Measurements from ENCODE around the gene FITM1. TPM values are rescaled to one million over a fixed set of nuclear protein-coding genes. Genes with fewer than 3 reads are reported as not detected.

The FITM1 gene
- total RNA-seq, 2 donors from 2014 or later, result 74.3 to 180 TPM

DNA sequence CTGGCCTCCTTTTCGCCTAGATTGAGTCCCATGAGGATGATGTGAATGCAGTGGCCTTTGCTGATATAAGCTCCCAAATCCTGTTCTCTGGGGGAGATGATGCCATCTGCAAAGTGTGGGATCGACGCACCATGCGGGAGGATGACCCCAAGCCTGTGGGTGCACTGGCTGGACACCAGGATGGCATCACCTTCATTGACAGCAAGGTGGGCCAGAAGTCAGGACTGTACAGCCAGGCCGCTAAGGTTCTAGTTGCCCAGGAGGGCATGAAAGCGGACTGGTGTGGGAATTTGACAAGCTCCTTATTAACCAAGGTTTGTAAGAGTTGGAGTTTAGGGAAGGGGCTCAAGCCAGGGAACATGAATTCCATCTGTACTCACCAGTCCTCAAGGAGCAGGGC, 10.8 kb upstream of the FITM1 start:
- H3K36me3 ChIP-seq, result peaks cover 66% of the 10 kb centered on the region
- DNase-seq (ENCODE audit: low spot score), result no peak
- peaks cover 0 to 18% of the 10 kb centered on the region in 2 donors for H3K4me1 ChIP-seq
- no peaks in the 10 kb centered on the region for H3K27me3 ChIP-seq
- TF ChIP-seq, protein P1, sequence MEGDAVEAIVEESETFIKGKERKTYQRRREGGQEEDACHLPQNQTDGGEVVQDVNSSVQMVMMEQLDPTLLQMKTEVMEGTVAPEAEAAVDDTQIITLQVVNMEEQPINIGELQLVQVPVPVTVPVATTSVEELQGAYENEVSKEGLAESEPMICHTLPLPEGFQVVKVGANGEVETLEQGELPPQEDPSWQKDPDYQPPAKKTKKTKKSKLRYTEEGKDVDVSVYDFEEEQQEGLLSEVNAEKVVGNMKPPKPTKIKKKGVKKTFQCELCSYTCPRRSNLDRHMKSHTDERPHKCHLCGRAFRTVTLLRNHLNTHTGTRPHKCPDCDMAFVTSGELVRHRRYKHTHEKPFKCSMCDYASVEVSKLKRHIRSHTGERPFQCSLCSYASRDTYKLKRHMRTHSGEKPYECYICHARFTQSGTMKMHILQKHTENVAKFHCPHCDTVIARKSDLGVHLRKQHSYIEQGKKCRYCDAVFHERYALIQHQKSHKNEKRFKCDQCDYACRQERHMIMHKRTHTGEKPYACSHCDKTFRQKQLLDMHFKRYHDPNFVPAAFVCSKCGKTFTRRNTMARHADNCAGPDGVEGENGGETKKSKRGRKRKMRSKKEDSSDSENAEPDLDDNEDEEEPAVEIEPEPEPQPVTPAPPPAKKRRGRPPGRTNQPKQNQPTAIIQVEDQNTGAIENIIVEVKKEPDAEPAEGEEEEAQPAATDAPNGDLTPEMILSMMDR (IDR thresholded peaks at IDR 0.05), result no peak
- no peak overlapping the region for H3K27ac ChIP-seq
- no peaks in the 10 kb centered on the region for H3K9me3 ChIP-seq
- no peak overlapping the region for H3K4me3 ChIP-seq

DNA sequence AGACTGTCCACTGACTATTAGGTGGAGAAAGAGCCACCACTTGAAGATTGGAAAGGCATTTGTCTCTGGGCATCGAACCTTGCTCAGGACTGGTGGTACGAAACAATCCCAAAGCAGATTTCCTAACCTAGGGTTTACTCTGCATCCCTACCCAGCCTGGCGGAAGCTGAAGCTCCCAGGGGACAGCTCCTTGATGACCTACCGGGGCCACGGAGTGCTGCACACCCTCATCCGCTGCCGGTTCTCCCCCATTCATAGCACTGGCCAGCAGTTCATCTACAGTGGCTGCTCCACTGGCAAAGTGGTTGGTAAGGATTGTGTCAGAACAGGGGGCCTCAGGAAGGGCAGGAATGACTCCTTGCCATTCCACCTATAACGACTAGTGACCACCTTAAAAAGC, 9.2 kb upstream of the FITM1 start:
- Histone ChIP-seq H3K4me1 (peaks cover 0 to 9% of the 10 kb centered on the region in 2 donors), H3K4me3 (no peak overlapping the region), H3K27ac (no peak overlapping the region), H3K27me3 (no peaks in the 10 kb centered on the region), H3K9me3 (no peaks in the 10 kb centered on the region), H3K36me3 (peaks cover 66% of the 10 kb centered on the region)
- TF ChIP-seq, protein P1 (IDR thresholded peaks at IDR 0.05), result no peak
- DNase-seq (ENCODE audit: low spot score), result no peak

DNA sequence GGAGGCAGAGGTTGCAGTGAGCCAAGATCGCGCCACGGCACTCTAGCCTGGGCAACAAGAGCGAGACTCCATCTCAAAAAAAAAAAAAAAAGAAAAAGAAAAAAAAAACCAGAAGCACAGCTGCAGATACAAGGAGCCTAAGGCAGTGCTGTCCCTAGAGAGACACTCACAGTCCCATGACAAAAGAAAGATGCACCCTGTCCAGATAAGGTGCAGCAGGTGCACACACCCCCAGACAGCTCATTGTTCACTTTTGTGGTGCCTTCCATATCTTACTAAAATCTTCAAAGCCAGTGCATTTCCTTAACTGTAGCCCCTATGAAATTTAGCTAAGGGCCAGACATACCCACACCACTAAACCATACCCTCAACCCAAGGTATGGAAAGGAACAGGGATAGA, 8.0 kb upstream of the FITM1 start:
- no peak for DNase-seq (ENCODE audit: low spot score)
- no peaks in the 10 kb centered on the region for H3K9me3 ChIP-seq
- no peaks in the 10 kb centered on the region for H3K4me1 ChIP-seq
- no peaks in the 10 kb centered on the region for H3K27me3 ChIP-seq
- H3K36me3 ChIP-seq, result peaks cover 60% of the 10 kb centered on the region
- TF ChIP-seq, protein P1 (IDR thresholded peaks at IDR 0.05), result no peak
- H3K4me3 ChIP-seq, result no peak overlapping the region
- no peak overlapping the region for H3K27ac ChIP-seq

DNA sequence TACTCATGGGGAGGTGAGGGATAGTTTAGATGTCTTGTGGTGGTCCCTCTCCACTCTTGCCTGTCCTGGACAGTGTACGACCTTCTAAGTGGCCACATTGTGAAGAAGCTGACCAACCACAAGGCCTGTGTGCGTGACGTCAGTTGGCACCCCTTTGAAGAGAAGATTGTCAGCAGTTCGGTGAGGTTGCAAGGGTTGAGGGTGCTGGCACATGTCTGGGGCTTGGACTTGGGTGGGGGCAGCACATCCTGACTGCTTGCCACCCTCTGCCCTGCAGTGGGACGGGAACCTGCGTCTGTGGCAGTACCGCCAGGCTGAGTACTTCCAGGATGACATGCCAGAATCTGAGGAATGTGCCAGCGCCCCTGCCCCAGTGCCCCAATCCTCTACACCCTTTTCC, 7.6 kb upstream of the FITM1 start:
- DNase-seq (ENCODE audit: low spot score), result no peak
- no peaks in the 10 kb centered on the region for H3K9me3 ChIP-seq
- TF ChIP-seq, protein P1 (IDR thresholded peaks at IDR 0.05), result no peak
- H3K27me3 ChIP-seq, result no peaks in the 10 kb centered on the region
- no peak overlapping the region for H3K4me3 ChIP-seq
- H3K27ac ChIP-seq, result no peak overlapping the region
- peaks cover 56% of the 10 kb centered on the region for H3K36me3 ChIP-seq
- no peaks in the 10 kb centered on the region for H3K4me1 ChIP-seq

DNA sequence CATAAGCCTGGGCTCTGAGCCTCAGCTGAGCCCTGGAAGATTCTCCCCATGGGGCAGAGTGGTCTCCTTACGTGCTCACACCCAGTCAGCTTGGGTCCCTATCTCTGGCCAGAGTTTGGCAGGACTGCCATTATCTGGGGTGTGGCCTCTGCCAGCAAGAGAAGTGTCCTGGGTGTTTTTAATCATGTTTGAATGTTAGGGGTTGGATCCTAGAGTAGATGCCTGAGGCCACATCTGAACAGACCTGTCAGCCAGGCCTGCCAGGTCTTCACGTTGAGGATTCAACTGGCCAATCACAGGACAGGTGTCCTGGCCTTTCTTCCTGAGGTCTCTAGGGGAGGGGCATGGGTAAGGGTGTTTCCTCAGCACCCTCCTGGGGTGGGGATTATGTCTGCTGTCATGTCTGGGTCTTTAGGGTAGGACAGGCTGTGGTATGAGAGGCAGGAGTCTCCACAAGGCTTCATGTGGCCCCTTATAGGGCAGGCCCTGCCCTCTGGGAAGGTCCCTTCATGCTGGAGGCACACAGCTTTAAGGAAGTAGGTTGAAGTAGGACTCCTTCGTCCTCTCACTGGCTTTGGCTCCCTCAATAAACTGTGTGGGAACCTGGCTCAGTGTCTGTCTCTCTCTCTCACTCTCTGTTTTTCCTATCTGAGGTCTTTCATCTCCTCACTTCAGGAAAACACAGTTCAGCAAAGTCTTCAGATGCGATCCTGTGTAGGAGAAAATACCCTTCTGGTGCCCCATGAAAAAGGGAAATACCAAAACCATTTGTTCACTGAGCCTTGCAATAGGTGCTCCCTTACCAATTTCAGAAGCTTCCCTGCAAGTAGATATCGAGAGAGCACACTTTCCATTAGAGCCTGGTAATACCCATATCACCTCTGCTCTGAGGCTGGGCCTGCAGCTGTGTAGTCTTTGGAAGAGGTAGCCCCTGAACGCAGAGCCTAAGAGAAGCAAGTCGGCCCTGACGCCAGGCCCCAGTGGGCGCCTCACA, 6.7 kb upstream of the FITM1 start:
- Histone ChIP-seq H3K36me3 (peaks cover 48% of the 10 kb centered on the region), H3K4me1 (no peaks in the 10 kb centered on the region), H3K27ac (no peak overlapping the region), H3K4me3 (no peak overlapping the region), H3K27me3 (no peaks in the 10 kb centered on the region), H3K9me3 (no peaks in the 10 kb centered on the region)
- TF ChIP-seq, protein P1 (IDR thresholded peaks at IDR 0.05), result no peak
- no peak for DNase-seq (ENCODE audit: low spot score)

Data from right atrium auricular region (tissue), 2 donors.